GM13976 (cell line): Measurements from ENCODE around the gene C1orf174.

Source experiments
- DNase-seq: peaks from one replicate; pipeline ENCODE4 v3.0.0; 2012; ENCODE audit warnings: low spot score
- in situ Hi-C: fragments of 300-500 bp; cut with MboI; formaldehyde crosslinking; loops from one replicate; pipeline ENCODE4 v1.12.0; 2022; ENCODE audit warnings: low sequenced_read_pairs, mixed read lengths, inconsistent platforms; ENCODE audit not compliant: unreplicated experiment
- TF ChIP-seq, protein P1 (sequence below): IDR thresholded peaks from 2 replicates; pipeline ENCODE4 v1.5.1; 2012; ENCODE audit warnings: borderline replicate concordance, mild to moderate bottlenecking; ENCODE audit not compliant: insufficient read depth; ENCODE audit errors: extremely low read depth, missing control alignments, control extremely low read depth

C1orf174 gene

DNA sequence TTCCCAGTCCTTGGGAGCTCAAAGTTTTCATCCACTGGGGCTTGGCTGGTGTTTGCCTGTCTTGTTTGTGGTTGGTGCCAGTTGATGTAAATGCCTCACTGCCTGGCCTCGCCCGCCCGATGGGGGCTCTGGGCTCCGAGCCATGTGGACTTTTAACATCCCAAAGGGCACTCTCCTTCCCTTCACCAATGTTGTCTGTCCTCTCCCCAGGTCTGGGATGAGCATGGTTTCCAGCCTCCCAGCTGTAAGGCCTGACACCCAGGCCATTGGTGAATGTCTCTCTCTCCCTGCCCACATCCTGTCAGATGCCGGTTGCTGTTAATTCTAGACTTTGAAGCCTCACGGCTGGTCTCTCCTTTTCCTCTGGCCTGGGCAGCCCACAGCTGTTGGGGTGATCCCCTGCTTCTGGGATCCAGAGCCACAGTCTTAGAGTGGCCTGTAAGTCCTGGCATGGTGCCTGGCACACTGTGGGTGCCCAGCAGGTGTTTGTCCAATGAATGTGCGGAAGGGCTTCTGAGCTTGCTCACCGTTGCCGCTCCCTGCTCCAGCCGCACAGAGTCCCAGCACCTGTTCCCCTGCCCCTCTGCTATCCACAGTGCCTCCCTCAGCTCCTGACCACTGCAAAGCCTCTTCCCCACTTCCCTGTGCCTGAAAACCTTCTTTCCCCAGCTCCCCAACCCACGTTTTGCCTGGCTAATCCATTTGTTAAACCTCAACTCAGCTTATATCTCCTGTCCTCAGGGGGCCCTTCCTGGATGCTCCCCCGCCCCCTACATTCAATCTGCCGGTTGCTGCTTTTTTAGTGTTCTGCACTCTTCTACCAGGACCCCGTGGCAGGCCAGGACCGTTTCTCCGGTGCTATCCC, 3.3 kb upstream of the C1orf174 start:
- in situ Hi-C loops, result loop anchor here (25.0 kb wide), 1 partner anchor 909 kb away; no protein-coding TSS in a partner anchor
- DNase-seq, result no peak
- TF ChIP-seq, protein P1, sequence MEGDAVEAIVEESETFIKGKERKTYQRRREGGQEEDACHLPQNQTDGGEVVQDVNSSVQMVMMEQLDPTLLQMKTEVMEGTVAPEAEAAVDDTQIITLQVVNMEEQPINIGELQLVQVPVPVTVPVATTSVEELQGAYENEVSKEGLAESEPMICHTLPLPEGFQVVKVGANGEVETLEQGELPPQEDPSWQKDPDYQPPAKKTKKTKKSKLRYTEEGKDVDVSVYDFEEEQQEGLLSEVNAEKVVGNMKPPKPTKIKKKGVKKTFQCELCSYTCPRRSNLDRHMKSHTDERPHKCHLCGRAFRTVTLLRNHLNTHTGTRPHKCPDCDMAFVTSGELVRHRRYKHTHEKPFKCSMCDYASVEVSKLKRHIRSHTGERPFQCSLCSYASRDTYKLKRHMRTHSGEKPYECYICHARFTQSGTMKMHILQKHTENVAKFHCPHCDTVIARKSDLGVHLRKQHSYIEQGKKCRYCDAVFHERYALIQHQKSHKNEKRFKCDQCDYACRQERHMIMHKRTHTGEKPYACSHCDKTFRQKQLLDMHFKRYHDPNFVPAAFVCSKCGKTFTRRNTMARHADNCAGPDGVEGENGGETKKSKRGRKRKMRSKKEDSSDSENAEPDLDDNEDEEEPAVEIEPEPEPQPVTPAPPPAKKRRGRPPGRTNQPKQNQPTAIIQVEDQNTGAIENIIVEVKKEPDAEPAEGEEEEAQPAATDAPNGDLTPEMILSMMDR, result no peak

DNA sequence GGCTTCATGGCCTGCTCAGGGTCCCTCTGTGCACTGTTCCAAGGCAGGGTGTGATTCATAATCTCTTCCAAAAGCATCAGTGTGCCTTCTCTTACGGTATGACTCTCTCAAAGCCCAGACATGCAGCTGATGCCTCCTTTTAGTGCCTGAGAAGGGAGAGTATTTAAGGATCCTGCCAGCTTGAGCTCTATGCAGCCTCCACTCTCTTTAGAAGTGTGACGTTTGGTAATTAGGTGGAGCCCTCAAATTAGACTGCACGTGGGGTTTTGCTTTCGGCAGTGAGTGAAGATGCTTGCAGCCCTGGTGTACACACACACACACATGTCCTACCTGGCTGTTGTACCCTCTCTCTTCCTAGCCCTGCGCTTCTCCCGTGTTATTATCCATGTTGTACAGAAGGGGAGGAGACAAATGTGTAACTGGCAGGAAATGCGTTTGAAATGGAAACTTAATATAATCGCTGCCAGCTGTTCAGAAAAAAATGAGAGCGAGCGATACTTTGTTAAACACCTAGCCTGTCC, 2.6 kb upstream of the C1orf174 start:
- TF ChIP-seq, protein P1, result no peak
- no peak for DNase-seq
- in situ Hi-C loops, result loop anchor here (25.0 kb wide), 1 partner anchor 910 kb away; no protein-coding TSS in a partner anchor

DNA sequence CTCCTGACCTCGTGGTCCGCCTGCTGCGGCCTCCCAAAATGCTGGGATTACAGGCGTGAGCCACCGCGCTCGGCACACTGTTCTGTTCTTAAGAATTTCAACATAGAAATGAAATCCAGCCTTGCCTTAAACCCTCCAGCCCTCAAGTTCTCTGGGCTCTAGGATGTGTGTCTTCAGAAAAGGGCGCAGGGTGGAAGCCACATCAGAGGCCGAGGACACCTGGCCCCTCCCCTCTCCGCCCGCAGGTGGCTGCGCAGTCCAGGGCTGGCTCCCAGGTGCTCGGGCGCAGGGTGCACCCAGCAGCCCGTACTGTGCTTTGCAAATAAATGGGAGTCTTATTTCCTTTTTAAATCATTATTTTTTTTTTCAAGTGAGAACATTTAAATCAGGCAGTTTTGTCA, 2.0 kb upstream of the C1orf174 start:
- in situ Hi-C loops, result loop anchor here (25.0 kb wide), 1 partner anchor 910 kb away; no protein-coding TSS in a partner anchor

DNA sequence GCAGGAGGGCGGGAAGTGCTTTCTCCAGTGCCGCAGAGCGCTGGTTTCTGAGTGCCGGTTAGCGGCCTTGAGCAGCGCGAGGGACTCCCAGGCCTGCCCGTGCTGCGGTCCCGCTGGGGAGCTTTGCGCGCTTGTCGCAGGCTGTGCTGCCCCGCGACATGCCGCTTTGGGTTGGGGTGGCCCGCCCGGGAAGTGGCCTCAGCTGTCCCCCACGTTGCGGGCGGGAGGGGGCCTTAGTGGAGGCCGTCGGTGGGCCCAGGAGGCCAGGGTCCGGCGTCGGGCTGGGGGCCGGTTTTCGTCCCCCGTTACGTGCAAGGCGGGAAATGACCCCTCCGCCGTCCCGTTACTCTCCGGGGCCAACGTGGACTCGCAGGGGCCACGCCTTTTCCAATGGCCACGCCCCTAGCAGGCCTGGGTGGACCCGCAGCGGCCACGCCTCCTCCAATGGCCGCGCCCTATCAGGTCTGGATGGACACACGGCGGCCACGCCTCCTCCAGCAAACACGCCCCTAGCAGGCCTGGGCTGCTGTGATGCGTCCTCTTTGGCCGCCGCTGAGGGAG, 977 bp upstream of the C1orf174 start:
- peak; percentile 98 for DNase-seq
- TF ChIP-seq, protein P1, result no peak
- in situ Hi-C loops, result loop anchor here (25.0 kb wide), 1 partner anchor 911 kb away; no protein-coding TSS in a partner anchor

More for the DNA sequence above, 2.0 kb upstream of the C1orf174 start:
- TF ChIP-seq, protein P1, result no peak
- no peak for DNase-seq

DNA sequence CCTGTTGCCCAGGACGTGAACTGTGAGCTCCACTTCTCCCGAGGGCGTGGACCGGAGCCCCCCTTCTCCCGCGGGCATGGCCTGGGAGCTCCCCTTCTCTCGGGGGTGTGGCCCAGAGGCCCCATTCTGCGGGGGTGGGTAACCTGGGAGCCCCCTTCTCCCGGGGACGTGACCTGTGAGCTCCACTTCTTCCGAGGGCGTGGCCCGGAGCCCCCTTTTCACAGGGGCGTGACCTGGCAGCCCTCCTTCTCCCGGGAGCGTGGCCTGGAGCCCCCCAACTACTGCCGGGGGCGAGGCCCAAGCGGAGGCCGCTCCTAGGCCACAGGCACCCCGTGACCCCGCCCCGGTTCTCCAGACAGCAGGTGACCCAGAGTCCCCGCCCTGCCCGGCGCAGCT, 320 bp downstream of the C1orf174 start:
- TF ChIP-seq, protein P1, result no peak
- in situ Hi-C loops, result loop anchor here (25.0 kb wide), 1 partner anchor 913 kb away; no protein-coding TSS in a partner anchor
- DNase-seq, result no peak

DNA sequence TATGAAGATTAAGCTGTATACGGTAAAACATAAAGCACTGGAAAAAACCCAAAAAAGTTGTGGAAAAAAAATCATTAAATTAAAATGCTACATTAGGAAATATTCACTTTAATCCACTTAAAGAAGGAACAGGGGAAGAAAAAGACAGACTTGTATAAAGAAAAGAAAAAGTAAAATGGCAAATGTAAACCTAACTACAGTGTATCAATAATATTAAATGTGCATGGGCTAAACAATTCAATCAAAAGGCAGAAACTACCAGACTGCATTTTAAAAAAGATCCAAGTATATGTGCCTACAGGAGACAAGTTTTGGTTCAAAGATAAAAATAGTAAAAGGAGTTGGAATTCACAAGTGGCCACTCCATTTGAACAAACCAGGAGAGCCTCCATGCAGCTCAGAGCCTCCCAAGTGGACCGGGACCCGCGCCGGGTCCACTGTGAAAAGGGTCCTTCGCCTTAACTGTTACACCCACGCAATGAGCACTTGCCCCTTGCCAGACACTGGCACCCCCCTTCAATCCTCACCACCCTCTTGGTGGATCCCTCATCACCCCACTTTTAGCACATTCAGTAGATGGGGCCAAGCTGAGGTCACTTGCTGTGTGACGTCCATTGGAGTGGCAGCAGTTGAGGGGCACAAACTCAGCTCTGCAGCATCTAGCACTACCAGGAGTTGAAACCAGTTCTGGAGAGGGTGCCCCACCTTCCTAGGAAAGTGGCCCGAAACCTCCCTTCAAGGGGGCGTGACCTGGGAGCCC, 898 bp downstream of the C1orf174 start:
- TF ChIP-seq, protein P1, result no peak
- no peak for DNase-seq
- in situ Hi-C loops, result no loop called here
